IPS-11a (cell line): ENCODE measurements around the gene MZT2B.
"Not testable (repeated sequence)": the region's sequence is repeated elsewhere in the genome, so short reads cannot be mapped to it uniquely, and the experiment has no call there.

Experiments
- H3K4me3 ChIP-seq: one replicate; pipeline ENCODE4 v1.5.1; 2013; ENCODE audit warnings: low read depth, low read length, control low read depth

Gene MZT2B

GRCh38 chr2:130202518-130202917, 20.5 kb downstream of the MZT2B start:
- not testable (repeated sequence) for H3K4me3 ChIP-seq

GRCh38 chr2:130203150-130203549, 21.1 kb downstream of the MZT2B start:
- not testable (repeated sequence) for H3K4me3 ChIP-seq

- not testable (repeated sequence) for H3K4me3 ChIP-seq
These were observed 25.0 kb downstream of the MZT2B start for GRCh38 chr2:130207051-130207450.

- H3K4me3 ChIP-seq, result not testable (repeated sequence)
These were observed 37.1 kb downstream of the MZT2B start for GRCh38 chr2:130219147-130219546.

GRCh38 chr2:130220505-130220904, 38.4 kb downstream of the MZT2B start:
- H3K4me3 ChIP-seq, result not testable (repeated sequence)

DNA sequence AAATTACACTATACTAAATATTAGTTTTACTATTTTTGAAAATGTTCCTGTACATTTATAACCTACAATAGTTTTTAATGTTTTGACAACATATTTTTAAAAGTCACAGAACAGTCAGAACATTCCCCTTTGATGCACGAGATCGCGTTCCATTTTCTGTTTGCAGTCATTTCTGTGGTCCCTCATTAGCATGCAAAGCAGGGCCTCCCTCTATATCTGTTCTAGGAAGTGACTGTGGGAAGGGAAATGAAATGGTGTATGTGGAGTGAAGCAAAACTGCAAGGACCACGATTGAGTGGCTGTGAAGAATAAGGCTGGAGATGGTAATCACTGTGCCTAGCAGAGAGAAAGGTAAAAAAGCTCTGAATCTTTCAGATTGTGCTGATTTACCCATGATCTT, 40.5 kb downstream of the MZT2B start:
- not testable (repeated sequence) for H3K4me3 ChIP-seq

GRCh38 chr2:130228005-130228404, 45.9 kb downstream of the MZT2B start:
- H3K4me3 ChIP-seq, result not testable (repeated sequence)

- not testable (repeated sequence) for H3K4me3 ChIP-seq
These were observed 46.6 kb downstream of the MZT2B start for GRCh38 chr2:130228467-130229160.

GRCh38 chr2:130229161-130229510, 47.1 kb downstream of the MZT2B start:
- not testable (repeated sequence) for H3K4me3 ChIP-seq

GRCh38 chr2:130230376-130230775, 48.3 kb downstream of the MZT2B start:
- H3K4me3 ChIP-seq, result not testable (repeated sequence)

- H3K4me3 ChIP-seq, result not testable (repeated sequence)
These were observed 48.8 kb downstream of the MZT2B start for GRCh38 chr2:130230907-130231306.

GRCh38 chr2:130231656-130232055, 49.6 kb downstream of the MZT2B start:
- no peak overlapping the region for H3K4me3 ChIP-seq

- not testable (repeated sequence) for H3K4me3 ChIP-seq
These were observed 51.0 kb downstream of the MZT2B start for GRCh38 chr2:130233066-130233465.

GRCh38 chr2:130239581-130239980, 57.5 kb downstream of the MZT2B start:
- not testable (repeated sequence) for H3K4me3 ChIP-seq
